NCI-H82 (cell line): ENCODE measurements around the gene ANG.

ENCODE experiments used
- DNase-seq: peaks from one replicate; lab custom pipeline; 2025; lab: John Stamatoyannopoulos, UW

The ANG gene

GRCh38 chr14:20676072-20676471 lies 12.5 kb upstream of the ANG start:
- DNase-seq, result no peak

GRCh38 chr14:20679907-20680306 lies 8.7 kb upstream of the ANG start:
- peak; percentile 2 for DNase-seq

- no peak for DNase-seq
Observed at GRCh38 chr14:20680363-20680762, 8.2 kb upstream of the ANG start.

- no peak for DNase-seq
Observed at GRCh38 chr14:20680843-20681347, 7.7 kb upstream of the ANG start.

GRCh38 chr14:20681348-20682126 lies 7.0 kb upstream of the ANG start:
- peak; percentile 84 for DNase-seq

GRCh38 chr14:20682127-20682434 lies 6.5 kb upstream of the ANG start:
- no peak for DNase-seq

GRCh38 chr14:20682435-20683124 lies 6.0 kb upstream of the ANG start:
- peak; percentile 92 for DNase-seq

GRCh38 chr14:20683125-20683890 lies 5.3 kb upstream of the ANG start:
- peak; percentile 87 for DNase-seq

GRCh38 chr14:20683891-20684661 lies 4.5 kb upstream of the ANG start, which contains the start of gene RNASE4:
TSS of gene RNASE4 (plus strand) at chr14:20684560. CDS start at chr14:20699372, 14,812 bp downstream.
- DNase-seq, result peak; percentile 75

GRCh38 chr14:20684662-20685456 lies 3.7 kb upstream of the ANG start:
- peak; percentile 46 for DNase-seq

- no peak for DNase-seq
Observed at GRCh38 chr14:20686386-20687143, 2.0 kb upstream of the ANG start.

- DNase-seq, result no peak
Observed at GRCh38 chr14:20687362-20688166, 1.0 kb upstream of the ANG start.

- peak; percentile 76 for DNase-seq
Observed at GRCh38 chr14:20690848-20691640, 2.5 kb downstream of the ANG start.

GRCh38 chr14:20692116-20692751 lies 3.7 kb downstream of the ANG start:
- DNase-seq, result no peak

GRCh38 chr14:20696764-20697163 lies 8.2 kb downstream of the ANG start:
- no peak for DNase-seq

GRCh38 chr14:20697273-20698017 lies 8.9 kb downstream of the ANG start:
- DNase-seq, result peak; percentile 66

- DNase-seq, result no peak
Observed at GRCh38 chr14:20698018-20698329, 9.4 kb downstream of the ANG start.

- no peak for DNase-seq
Observed at GRCh38 chr14:20698934-20699333, 10.4 kb downstream of the ANG start.
